CD4-positive, alpha-beta memory T cell (primary cell): Measurements from ENCODE around the gene BMAL1. TPM values are rescaled to one million over a fixed set of nuclear protein-coding genes. Genes with fewer than 3 reads are reported as not detected.

Experiments
- CTCF ChIA-PET: fragments of 350-600 bp; sonication (Branson Sonifier 250); formaldehyde crosslinking; loops from one replicate; lab custom pipeline; 2021; ENCODE audit warnings: inconsistent platforms; ENCODE audit not compliant: partially characterized antibody; lab: Charles Lee
- POLR2A ChIA-PET: fragments of 350-600 bp; sonication (Branson Sonifier 250); formaldehyde crosslinking; loops from one replicate; lab custom pipeline; 2021; ENCODE audit not compliant: partially characterized antibody; lab: Charles Lee
- DNase-seq, 5 donors: peaks; one replicate each; pipeline versions ENCODE4 v3.0.0 to v3.0.0-alpha.2; 2020 to 2022; ENCODE audit warnings: mixed read lengths in 1 of 5
- H3K27ac ChIP-seq: one replicate; pipeline ENCODE4 v1.7.0; 2013; ENCODE audit warnings: low read depth, low read length
- H3K27me3 ChIP-seq: 2 replicates; pipeline ENCODE4 v1.7.0; 2013; ENCODE audit warnings: mild to moderate bottlenecking, low read length, moderate library complexity; ENCODE audit not compliant: insufficient read depth
- H3K36me3 ChIP-seq: 2 replicates; pipeline ENCODE4 v1.7.0; 2013; ENCODE audit warnings: mild to moderate bottlenecking, low read length, moderate library complexity; ENCODE audit not compliant: insufficient read depth
- H3K4me1 ChIP-seq: 2 replicates; pipeline ENCODE4 v1.7.0; 2013; ENCODE audit warnings: mild to moderate bottlenecking, low read length, moderate library complexity; ENCODE audit not compliant: insufficient read depth
- H3K4me3 ChIP-seq, 2 donors: one replicate each; pipeline ENCODE4 v1.7.0; 2013; ENCODE audit warnings: low read length in 2 of 2, mild to moderate bottlenecking in 1 of 2
- H3K9me3 ChIP-seq, 2 donors: one replicate each; pipeline ENCODE4 v1.7.0; 2013; ENCODE audit warnings: low read length in 2 of 2, control low read depth in 1 of 2; ENCODE audit not compliant: control insufficient read depth in 1 of 2
- H3K27ac Mint-ChIP-seq, 7 donors: one replicate each; pipeline ENCODE4 v1.8.0; 2020 to 2021; ENCODE audit warnings: mixed read lengths in 7 of 7, mild to moderate bottlenecking in 6 of 7, inconsistent platforms in 3 of 7, moderate library complexity in 3 of 7
- H3K27me3 Mint-ChIP-seq, 2 donors: one replicate each; pipeline ENCODE4 v1.8.0; 2020 to 2021; ENCODE audit warnings: mixed read lengths in 2 of 2
- H3K36me3 Mint-ChIP-seq, 2 donors: one replicate each; pipeline ENCODE4 v1.8.0; 2020 to 2021; ENCODE audit warnings: mixed read lengths in 2 of 2, inconsistent platforms in 1 of 2, mild to moderate bottlenecking in 1 of 2
- H3K4me1 Mint-ChIP-seq, 4 donors: one replicate each; pipeline ENCODE4 v1.8.0; 2020 to 2021; ENCODE audit warnings: mixed read lengths in 4 of 4, mild to moderate bottlenecking in 1 of 4
- H3K4me3 Mint-ChIP-seq, 8 donors: one replicate each; pipeline ENCODE4 v1.8.0; 2020 to 2021; ENCODE audit warnings: mixed read lengths in 8 of 8, mild to moderate bottlenecking in 7 of 8, moderate library complexity in 6 of 8, inconsistent platforms in 3 of 8
- H3K9me3 Mint-ChIP-seq, 8 donors: one replicate each; pipeline ENCODE4 v1.8.0; 2020 to 2021; ENCODE audit warnings: mixed read lengths in 8 of 8, mild to moderate bottlenecking in 5 of 8, inconsistent platforms in 3 of 8, moderate library complexity in 1 of 8
- intact Hi-C: fragments of 100-400 bp; cut with micrococcal nuclease; formaldehyde crosslinking; loops from one replicate; pipeline ENCODE4 v1.15.1; 2023
- polyA plus RNA-seq, 2 donors: library from polyadenylated mRNA; unstranded; fragments of 300-500 nt; fragmentation: Illumina TruSeq; gene quantifications; one replicate each; pipeline ENCODE4 v1.2.3, GENCODE V29; 2021
- total RNA-seq, 2 experiments: library from RNA; stranded (reverse); gene quantifications; one replicate each; pipeline ENCODE4 v1.2.3, GENCODE V29; 2021

Gene BMAL1
- total and polyA plus RNA-seq, 4 experiments from 2014 or later: 18.8 to 112 (median 69.9) TPM

DNA sequence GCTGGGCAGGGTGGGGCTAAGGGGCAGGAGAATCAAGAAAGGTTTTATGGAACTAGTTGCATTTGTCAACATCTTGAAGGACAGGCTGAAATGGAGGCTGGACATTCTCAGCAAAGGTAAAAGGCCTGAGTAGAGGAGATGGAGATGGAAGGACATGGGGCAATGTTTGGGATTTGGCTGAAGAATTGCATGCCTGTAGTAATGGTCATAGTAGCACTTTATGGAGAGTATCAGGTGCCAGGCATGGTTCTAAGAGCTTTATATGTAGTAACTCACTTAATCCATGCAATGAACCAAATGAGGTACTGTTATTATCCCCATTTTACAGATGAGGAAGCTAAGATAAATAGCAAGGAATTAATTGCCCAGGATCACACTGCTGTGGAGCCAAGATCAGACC, 23.9 kb downstream of the BMAL1 start:
- Mint-ChIP-seq H3K9me3 (peaks cover 0 to 2% (median 0%) of the 10 kb centered on the region in 8 donors), H3K4me1 (peaks cover 0 to 72% (median 44%) of the 10 kb centered on the region in 4 donors), H3K27me3 (no peaks in the 10 kb centered on the region), H3K36me3 (peaks cover 10 to 17% of the 10 kb centered on the region in 2 donors), H3K4me3 (peak overlapping the region in 4 of 8 donors; percentile 5 to 41 (median 20)), H3K27ac (peak overlapping the region; percentile 10 to 74 (median 38))
- POLR2A ChIA-PET: interaction anchor here (2.0 kb wide), 1 partner anchor 22 kb away, joined by 9 read pairs; no protein-coding TSS in a partner anchor
- intact Hi-C loops: no loop called here
- no peaks in the 10 kb centered on the region for H3K9me3 ChIP-seq
- H3K27me3 ChIP-seq: no peaks in the 10 kb centered on the region
- no peaks in the 10 kb centered on the region for H3K36me3 ChIP-seq
- no peak overlapping the region for H3K4me3 ChIP-seq
- H3K27ac ChIP-seq: no peak overlapping the region
- no peak for DNase-seq
- CTCF ChIA-PET: interaction anchor here (0.7 to 1.1 kb wide), 4 partner anchors 18 to 63 kb away, joined by 3 read pairs; no protein-coding TSS in a partner anchor
- peaks cover 99% of the 10 kb centered on the region for H3K4me1 ChIP-seq

DNA sequence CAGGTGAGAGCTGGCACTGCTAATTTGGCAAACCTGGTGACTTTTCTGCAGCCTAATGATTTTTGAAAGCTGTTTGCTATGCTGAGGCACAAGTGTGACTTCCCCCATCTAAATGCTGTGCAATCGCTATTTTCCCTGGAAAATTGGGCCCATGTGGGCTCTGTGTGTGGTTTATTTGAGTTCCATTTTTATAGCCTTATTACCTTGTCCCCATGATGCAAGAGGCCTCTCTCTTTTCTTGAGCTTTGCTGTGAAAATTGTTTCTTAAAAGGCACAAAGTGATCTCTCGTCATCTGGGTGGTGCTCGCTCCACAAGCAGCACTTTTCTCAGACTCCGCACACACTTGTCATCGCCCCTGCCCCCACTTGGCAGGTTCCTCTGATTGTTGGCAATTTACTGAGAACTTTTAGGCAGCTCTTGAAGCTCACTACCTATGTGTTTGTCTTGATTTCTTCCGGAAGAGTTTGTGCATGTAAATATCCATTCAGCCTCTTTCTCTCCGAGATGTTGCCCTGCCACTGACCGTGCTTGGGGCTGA, 24.9 kb downstream of the BMAL1 start:
- H3K36me3 ChIP-seq: no peaks in the 10 kb centered on the region
- Mint-ChIP-seq H3K27me3 (no peaks in the 10 kb centered on the region), H3K4me3 (peak overlapping the region in 5 of 8 donors; percentile 27 to 85 (median 44)), H3K9me3 (peaks cover 0 to 2% (median 0%) of the 10 kb centered on the region in 8 donors), H3K36me3 (peaks cover 10 to 17% of the 10 kb centered on the region in 2 donors), H3K27ac (peak overlapping the region in 4 of 7 donors; percentile 10 to 69 (median 27)), H3K4me1 (peaks cover 0 to 64% (median 36%) of the 10 kb centered on the region in 4 donors)
- peaks cover 99% of the 10 kb centered on the region for H3K4me1 ChIP-seq
- H3K4me3 ChIP-seq: no peak overlapping the region
- ChIA-PET POLR2A (interaction anchor here (0.8 to 2.0 kb wide), 4 partner anchors 8 to 26 kb away, joined by 3 to 9 read pairs (median 4); no protein-coding TSS in a partner anchor), CTCF (interaction anchor here (0.9 to 1.9 kb wide), 4 partner anchors 17 to 33 kb away, joined by 3 to 5 read pairs (median 4); no protein-coding TSS in a partner anchor)
- intact Hi-C loops: no loop called here
- no peaks in the 10 kb centered on the region for H3K9me3 ChIP-seq
- DNase-seq: no peak
- H3K27ac ChIP-seq: no peak overlapping the region
- H3K27me3 ChIP-seq: no peaks in the 10 kb centered on the region

DNA sequence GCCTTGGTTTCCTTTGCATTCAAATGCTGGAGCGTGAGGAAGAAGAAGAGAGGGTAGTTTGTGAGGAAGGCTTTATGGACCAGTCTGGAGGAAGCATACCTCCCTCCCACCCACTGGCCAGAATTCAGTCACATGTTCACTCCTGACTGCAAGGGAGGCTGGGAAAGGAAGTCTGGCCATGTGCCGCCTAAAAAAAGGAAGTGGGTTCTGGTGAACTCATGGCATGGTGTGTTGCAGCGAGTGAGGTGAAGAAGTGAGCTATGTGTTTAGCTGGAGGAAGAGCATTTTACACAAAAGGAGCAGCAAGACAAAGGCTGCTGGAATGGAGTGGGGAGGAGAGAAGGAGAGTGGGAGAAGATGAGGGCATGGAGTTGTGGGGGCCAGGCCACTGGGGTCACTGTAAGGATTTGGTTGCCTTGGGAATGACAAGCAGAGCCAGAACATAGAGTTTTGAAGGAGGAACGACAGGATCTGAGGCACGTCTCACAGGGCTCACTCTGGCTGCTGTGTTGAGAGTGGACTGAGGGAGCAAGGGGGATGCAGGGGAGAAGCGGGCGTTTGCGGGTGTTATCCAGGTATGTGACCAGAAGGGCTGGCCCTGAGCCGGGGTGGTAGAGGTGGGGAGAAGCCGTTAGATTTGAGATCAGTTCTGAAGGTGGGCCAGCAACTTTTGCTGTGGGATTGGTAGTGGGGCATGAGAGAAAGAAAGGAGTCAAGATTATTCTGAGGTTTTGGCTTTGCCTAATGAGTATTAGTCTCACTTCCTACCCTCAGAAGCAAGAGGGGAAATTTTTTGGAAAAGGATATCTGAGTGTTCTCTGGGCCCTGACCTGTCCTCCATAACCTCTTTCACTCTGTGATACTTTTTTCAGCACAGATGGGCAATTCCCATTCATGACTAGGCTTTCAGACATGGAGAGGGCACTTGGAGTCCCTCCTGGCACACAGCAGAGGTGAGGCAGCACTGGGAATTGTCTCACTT, 26.4 kb downstream of the BMAL1 start:
- peaks cover 0 to 51% (median 25%) of the 10 kb centered on the region in 4 donors for H3K4me1 Mint-ChIP-seq
- POLR2A ChIA-PET: interaction anchor here (1.5 kb wide), 1 partner anchor 10 kb away, joined by 4 read pairs; no protein-coding TSS in a partner anchor
- H3K9me3 Mint-ChIP-seq: peaks cover 0 to 2% (median 0%) of the 10 kb centered on the region in 8 donors

GRCh38 chr11:13304655-13305335, 27.2 kb downstream of the BMAL1 start:
- Mint-ChIP-seq H3K9me3 (peaks cover 0 to 2% (median 0%) of the 10 kb centered on the region in 8 donors), H3K27me3 (no peaks in the 10 kb centered on the region), H3K4me1 (peaks cover 0 to 45% (median 23%) of the 10 kb centered on the region in 4 donors), H3K4me3 (peak overlapping the region in 1 of 8 donors; percentile 12), H3K36me3 (peaks cover 5 to 11% of the 10 kb centered on the region in 2 donors), H3K27ac (peak overlapping the region in 1 of 7 donors; percentile 48)
- no peak for DNase-seq
- Histone ChIP-seq H3K27me3 (no peaks in the 10 kb centered on the region), H3K4me3 (no peak overlapping the region), H3K36me3 (no peaks in the 10 kb centered on the region), H3K4me1 (peaks cover 89% of the 10 kb centered on the region), H3K9me3 (no peaks in the 10 kb centered on the region), H3K27ac (no peak overlapping the region)
- intact Hi-C loops: no loop called here
- ChIA-PET POLR2A (no interaction called here), CTCF (no interaction called here)

More for the DNA sequence above, 26.4 kb downstream of the BMAL1 start:
- Mint-ChIP-seq H3K36me3 (peaks cover 7 to 15% of the 10 kb centered on the region in 2 donors), H3K27ac (peak overlapping the region in 6 of 7 donors; percentile 2 to 86 (median 52)), H3K27me3 (no peaks in the 10 kb centered on the region), H3K4me3 (peak overlapping the region in 7 of 8 donors; percentile 6 to 85 (median 36))
- Histone ChIP-seq H3K27me3 (no peaks in the 10 kb centered on the region), H3K9me3 (no peaks in the 10 kb centered on the region), H3K4me3 (no peak overlapping the region), H3K36me3 (no peaks in the 10 kb centered on the region), H3K4me1 (peaks cover 97% of the 10 kb centered on the region), H3K27ac (no peak overlapping the region)
- intact Hi-C loops: no loop called here
- DNase-seq: no peak
- CTCF ChIA-PET: interaction anchor here (1.9 kb wide), 1 partner anchor 32 kb away, joined by 5 read pairs; no protein-coding TSS in a partner anchor

DNA sequence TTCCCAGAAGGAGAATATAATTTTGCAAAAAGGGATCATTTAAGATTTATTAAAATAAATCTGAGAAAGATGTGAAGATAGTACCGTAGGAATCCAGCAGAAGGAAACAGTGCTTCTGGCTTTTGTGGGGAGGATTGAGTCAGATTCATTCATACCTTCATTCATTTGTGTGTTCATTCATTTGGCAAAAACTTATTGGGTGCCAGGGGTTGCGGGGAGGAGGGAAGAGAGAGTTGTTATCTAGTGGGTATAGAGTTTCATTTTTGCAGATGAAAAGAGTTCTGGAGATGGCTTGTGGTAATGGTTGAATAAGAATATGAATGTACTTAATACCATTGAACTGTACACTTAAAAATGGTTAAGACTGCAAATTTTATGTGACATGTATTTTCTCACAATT, 31.1 kb downstream of the BMAL1 start:
- peaks cover 31 to 37% of the 10 kb centered on the region in 2 donors for H3K36me3 Mint-ChIP-seq
- no peak overlapping the region for H3K4me3 ChIP-seq
- H3K4me1 Mint-ChIP-seq: peaks cover 0 to 42% (median 40%) of the 10 kb centered on the region in 4 donors
- DNase-seq: no peak
- H3K27ac ChIP-seq: no peak overlapping the region
- H3K36me3 ChIP-seq: peaks cover 19% of the 10 kb centered on the region
- ChIA-PET POLR2A (interaction anchor here (1.5 kb wide), 1 partner anchor 11 kb away, joined by 5 read pairs; no protein-coding TSS in a partner anchor), CTCF (interaction anchor here (1.0 to 1.1 kb wide), 2 partner anchors 26 to 35 kb away, joined by 3 to 4 read pairs; no protein-coding TSS in a partner anchor)
- peaks cover 84% of the 10 kb centered on the region for H3K4me1 ChIP-seq
- no peaks in the 10 kb centered on the region for H3K27me3 ChIP-seq
- H3K27me3 Mint-ChIP-seq: no peaks in the 10 kb centered on the region
- peaks cover 0 to 1% (median 0%) of the 10 kb centered on the region in 8 donors for H3K9me3 Mint-ChIP-seq
- intact Hi-C loops: no loop called here
- no peak overlapping the region for H3K4me3 Mint-ChIP-seq
- no peaks in the 10 kb centered on the region for H3K9me3 ChIP-seq
- no peak overlapping the region for H3K27ac Mint-ChIP-seq

- Histone ChIP-seq H3K4me3 (no peak overlapping the region), H3K4me1 (peaks cover 84% of the 10 kb centered on the region), H3K36me3 (peaks cover 19% of the 10 kb centered on the region), H3K27ac (no peak overlapping the region), H3K27me3 (no peaks in the 10 kb centered on the region), H3K9me3 (no peaks in the 10 kb centered on the region)
- Mint-ChIP-seq H3K36me3 (peaks cover 31 to 40% of the 10 kb centered on the region in 2 donors), H3K9me3 (no peaks in the 10 kb centered on the region), H3K4me3 (no peak overlapping the region), H3K27me3 (no peaks in the 10 kb centered on the region), H3K4me1 (peaks cover 0 to 46% (median 40%) of the 10 kb centered on the region in 4 donors), H3K27ac (no peak overlapping the region)
- POLR2A ChIA-PET: interaction anchor here (1.5 kb wide), 1 partner anchor 12 kb away, joined by 5 read pairs; no protein-coding TSS in a partner anchor
- DNase-seq: no peak
- CTCF ChIA-PET: interaction anchor here (1.0 kb wide), 1 partner anchor 25 kb away, joined by 3 read pairs; no protein-coding TSS in a partner anchor
- intact Hi-C loops: no loop called here
Measured at GRCh38 chr11:13309156-13309555, 31.6 kb downstream of the BMAL1 start.
